AG08396 (cell line): ENCODE data around the gene DYNLL1.
"Not testable (repeated sequence)": the region's sequence is repeated elsewhere in the genome, so short reads cannot be mapped to it uniquely, and the experiment has no call there.

ENCODE experiments used
- DNase-seq: peaks from one replicate; pipeline ENCODE4 v3.0.0; 2012; ENCODE audit warnings: low spot score, mixed read lengths

DYNLL1 gene

GRCh38 chr12:120474616-120474960 lies 21.3 kb upstream of the DYNLL1 start:
- peak; percentile 71 for DNase-seq

DNA sequence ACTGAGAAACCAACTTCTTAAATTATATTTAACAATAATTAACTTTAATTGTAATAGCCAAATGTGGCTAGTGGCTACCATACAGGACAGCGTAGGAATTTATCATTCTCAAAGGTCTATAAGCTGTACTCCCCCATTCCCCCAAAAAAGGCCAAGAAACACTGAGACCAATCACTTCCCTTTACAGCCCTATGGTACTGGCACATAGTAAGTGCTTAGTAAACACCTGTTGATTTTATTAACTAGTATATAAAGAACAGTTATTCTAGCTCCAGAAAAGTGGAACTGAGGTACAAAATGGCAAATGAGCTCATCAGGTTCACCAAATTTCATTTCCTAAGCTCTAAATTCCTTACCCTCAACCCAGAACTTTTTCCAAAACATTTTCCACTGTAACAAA lies 20.3 kb upstream of the DYNLL1 start:
- DNase-seq, result no peak

- DNase-seq, result no peak
These were observed 16.5 kb upstream of the DYNLL1 start for GRCh38 chr12:120479458-120479857.

DNA sequence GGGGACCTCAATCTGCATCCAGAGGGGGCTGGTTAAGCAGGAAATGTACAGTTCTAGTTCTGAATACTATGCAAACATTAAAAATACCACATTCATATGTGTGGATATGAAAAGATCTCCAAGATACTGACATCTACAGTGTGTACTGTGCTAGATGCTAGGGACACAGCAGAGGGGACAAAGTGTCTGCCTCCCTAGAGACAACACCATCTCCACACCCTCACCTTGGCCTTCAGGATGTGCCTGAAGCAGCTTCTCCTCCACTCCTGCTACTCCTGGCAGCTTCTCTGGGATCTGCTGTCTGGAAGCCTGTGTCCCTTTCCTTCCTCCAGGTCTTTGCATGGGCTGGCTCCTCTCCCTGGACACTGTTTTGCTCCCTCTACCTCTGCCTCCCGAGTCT lies 15.7 kb upstream of the DYNLL1 start:
- DNase-seq, result no peak

DNA sequence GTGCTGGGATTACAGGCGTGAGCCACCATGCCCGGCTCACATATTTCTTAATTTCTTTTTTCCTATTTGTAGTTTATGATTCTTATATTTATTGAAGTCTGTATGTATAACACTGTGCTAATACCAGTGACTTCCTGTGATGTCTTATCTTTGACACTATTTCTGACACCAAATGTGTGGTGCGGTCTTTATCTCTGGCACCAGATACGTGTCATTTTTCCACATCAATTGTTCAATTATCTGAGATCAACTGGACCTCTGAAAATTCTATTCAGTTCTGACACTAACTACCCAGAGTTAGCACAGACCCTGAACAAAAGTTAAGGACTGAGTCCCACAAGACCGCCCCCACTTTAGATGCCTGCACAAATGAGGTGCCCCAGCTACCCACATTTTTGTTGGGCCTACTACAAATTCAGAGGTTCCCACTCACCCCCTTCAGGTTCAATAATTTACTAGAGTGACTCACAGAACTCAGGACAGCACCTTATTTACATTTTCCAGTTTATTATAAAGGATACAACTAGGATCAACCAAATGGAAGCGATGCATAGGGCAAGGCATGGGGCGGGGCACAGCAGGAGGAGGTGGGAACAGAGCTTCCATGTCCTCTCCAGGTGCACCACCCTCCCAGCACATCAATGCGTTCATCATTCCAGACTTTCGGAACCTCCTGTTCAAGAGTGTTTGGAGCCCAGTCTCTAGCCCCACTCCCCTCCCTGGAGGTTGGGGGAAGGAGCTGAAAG lies 14.7 kb upstream of the DYNLL1 start:
- no peak for DNase-seq

GRCh38 chr12:120483621-120484020 lies 12.3 kb upstream of the DYNLL1 start:
- no peak for DNase-seq

DNA sequence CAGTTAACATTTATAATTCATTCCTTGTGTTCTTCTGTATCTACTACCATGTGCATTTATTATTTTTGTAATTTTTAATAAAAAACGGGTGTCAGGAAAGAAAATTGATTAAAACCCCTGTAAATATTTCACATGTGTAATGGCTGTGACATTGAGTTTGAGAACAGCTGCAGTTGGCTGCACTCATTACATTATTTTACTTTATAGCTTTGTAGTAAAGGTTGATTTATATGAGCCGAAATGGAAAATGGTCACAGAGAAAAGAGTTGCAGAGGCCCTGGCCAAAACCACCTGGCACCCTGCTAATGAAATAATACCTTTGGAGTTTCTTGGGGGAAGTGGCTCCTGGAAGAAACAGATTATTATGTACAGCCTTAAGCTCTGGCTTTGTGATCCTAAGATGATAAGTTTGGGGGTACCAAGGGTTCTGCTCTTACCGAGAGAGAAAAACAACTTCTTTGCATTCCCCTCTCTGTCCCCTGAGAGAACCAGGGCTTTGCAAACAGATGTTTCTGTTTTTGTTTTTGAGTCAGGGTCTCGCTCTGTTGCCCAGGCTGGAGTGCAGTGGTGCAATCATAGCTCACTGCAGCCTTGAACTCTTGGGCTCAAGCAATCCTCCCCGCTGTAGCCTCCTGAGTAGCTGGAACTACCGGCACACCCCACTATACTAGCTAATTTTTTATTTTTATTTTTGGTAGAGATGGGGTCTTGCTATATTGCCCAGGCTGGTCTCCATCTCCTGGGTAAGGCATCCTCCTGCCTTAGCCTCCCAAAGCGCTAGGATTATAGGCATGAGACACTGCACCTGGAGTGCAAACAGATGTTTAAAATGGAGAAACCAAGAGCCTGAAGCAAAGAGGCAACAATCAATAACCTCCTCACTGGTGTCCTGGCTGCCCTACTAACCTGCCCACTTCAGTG lies 9.7 kb upstream of the DYNLL1 start:
- DNase-seq, result no peak

DNA sequence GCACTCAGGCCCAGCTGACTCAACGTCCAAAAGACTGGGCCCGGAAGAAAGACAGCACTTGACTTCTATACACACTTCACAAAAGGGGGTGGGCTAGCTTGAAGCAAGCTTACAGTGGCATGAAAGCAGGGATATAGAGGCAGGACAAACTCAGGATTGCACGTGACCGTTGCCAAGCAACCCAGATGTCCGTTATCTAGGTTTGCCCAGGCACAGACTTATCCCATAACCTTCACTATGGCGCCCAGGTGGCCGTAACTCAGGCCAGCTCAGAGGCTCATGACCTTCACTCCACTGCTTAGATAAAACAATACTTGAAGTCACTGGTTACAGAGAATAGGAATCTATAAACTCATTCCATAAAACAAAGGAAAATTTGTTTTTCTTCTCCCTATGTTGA lies 8.4 kb upstream of the DYNLL1 start:
- not testable (repeated sequence) for DNase-seq

DNA sequence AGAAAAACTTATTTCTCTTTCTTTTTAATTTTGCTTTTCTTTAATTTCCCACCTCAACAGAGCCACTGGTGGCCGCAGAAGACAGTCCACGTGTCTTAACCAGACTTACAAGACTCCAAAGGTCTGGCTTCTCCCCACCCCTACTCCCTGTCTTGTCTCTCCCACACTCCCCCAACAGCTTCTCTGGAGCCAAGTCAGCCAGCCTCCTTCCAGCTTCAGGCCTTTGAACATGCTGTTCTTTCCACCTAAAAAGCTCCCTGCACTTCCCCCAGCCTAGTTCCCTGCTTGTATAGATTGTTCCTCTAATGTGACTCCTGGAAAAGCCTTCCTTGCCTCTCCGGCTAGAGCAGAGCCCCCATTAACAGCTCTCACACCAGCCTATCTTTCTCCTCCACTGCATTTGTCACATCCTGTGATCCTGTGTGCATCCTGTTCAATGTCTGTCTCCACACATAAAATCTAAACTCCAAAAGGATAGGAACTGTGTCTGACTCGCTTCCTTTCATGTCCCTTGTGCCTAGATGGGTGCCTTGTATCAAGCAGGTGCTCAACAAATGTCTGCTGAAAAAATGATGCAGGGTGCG lies 7.8 kb upstream of the DYNLL1 start:
- DNase-seq, result no peak

GRCh38 chr12:120489018-120489417 lies 6.9 kb upstream of the DYNLL1 start:
- no peak for DNase-seq

GRCh38 chr12:120490325-120490724 lies 5.6 kb upstream of the DYNLL1 start:
- DNase-seq, result no peak

- no peak for DNase-seq
These were observed 4.9 kb upstream of the DYNLL1 start for GRCh38 chr12:120490833-120491512.

GRCh38 chr12:120495186-120495730 lies 655 bp upstream of the DYNLL1 start:
- DNase-seq, result no peak

GRCh38 chr12:120496413-120497340 lies 764 bp downstream of the DYNLL1 start:
- DNase-seq, result peak; percentile 74

GRCh38 chr12:120497524-120498150 lies 1.7 kb downstream of the DYNLL1 start:
- DNase-seq, result peak; percentile 45

GRCh38 chr12:120498870-120499515 lies 3.1 kb downstream of the DYNLL1 start:
- DNase-seq, result no peak

- DNase-seq, result no peak
These were observed 4.7 kb downstream of the DYNLL1 start for GRCh38 chr12:120500581-120500980.

DNA sequence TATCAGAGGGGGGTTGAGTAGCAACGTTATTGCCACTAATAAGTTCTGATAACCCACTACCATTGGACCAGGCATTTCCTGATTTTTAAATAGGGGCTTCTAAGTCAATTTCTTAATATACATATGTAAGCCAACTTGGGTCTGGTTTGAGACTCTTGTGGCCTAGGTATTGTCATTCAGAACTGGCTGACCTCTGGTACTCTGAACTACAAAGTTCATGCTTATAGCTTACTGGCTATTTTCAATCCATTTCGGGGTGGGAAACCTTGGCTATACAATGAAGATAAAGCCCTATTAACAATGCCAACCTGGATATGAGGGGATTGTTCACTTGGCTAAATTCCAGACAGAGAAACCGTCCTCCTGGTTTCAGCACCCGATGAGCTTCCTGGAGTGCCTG lies 8.7 kb downstream of the DYNLL1 start:
- no peak for DNase-seq

- DNase-seq, result no peak
These were observed 12.6 kb downstream of the DYNLL1 start for GRCh38 chr12:120508537-120508936.

GRCh38 chr12:120514002-120514401 lies 18.1 kb downstream of the DYNLL1 start:
- DNase-seq, result no peak
